GM21447 (cell line): ENCODE measurements around the gene EIF3M.
"Not testable (repeated sequence)": the region's sequence is repeated elsewhere in the genome, so short reads cannot be mapped to it uniquely, and the experiment has no call there.

ENCODE experiments used
- ATAC-seq: cut with Tn5 transposase; IDR thresholded peaks from one replicate; pipeline ENCODE4 v1.9.1; 2021; ENCODE audit not compliant: unreplicated experiment

The EIF3M gene

DNA sequence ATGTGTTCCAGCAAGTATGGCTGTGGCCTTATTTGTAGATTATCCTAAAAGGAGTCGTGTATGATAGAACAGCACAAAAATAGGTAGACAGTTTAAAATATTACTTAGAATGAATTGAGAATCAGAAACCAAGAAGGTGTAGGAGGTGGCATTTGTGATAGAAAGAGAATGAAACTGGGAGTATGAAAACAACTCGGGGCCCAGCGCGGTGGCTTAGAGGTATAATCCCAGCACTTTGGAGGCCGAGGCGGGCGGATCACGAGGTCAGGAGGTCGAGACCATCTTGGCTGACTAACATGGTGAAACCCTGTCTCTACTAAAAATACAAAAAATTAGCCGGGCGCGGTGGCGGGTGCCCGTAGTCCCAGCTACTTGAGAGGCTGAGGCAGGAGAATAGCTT lies 12.5 kb downstream of the EIF3M start:
- ATAC-seq = not testable (repeated sequence)

DNA sequence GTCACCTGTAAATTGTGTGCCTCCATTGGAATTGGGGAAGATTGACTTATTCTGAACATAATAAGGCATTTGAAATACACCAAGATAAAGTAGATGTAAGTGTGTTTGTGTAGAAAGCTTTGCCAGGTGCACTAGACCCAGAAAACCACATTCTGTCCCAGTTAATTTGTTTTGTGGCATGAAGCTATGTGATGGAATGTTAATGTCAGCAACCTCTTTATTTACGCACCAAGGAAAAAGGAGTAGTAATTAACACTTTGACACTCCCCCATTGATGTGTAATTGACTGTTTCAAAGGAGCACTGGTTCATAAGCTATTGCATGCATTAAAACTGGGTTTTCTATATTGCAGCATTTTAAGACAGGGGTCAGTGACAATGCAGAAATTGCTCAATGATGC lies 14.3 kb downstream of the EIF3M start:
- ATAC-seq = no peak

- no peak for ATAC-seq
Observed at GRCh38 chr11:32602657-32603415, 19.2 kb downstream of the EIF3M start.

DNA sequence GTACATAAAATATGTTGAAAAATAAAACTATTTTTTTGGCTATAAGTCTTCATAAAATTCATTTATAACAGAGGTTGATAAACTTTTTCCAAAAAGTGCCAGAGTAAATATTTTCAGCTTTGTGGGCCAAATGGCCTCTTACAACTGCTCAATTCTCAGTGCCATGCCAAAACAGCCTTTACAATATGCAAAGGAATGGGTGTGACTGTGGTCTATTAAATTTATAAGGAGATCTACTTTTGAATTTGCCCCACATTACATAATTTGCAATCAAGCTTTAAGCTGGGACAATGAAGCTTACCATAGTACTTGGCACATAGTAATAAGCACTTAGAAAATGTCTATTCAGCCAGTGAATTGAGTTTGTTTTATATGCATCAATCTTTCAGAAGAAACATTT lies 22.6 kb downstream of the EIF3M start:
- no peak for ATAC-seq

DNA sequence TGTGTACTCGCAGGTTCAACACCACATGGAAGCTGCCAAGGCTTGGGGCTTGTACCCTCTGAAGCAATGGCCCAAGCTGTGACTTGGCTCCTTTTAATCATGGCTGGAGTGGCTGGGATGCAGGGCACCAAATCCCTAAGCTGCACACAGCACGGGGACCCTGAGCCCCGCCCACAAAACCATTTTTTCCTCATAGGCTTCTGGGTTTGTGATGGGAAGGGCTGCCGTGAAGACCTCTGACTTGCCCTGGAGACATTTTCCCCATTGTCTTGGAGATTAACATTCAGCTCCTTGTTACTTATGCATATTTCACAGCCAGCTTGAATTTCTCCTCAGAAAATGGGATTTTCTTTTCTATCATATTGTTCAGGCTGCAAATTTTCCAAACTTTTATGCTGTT lies 25.2 kb downstream of the EIF3M start:
- ATAC-seq = not testable (repeated sequence)

DNA sequence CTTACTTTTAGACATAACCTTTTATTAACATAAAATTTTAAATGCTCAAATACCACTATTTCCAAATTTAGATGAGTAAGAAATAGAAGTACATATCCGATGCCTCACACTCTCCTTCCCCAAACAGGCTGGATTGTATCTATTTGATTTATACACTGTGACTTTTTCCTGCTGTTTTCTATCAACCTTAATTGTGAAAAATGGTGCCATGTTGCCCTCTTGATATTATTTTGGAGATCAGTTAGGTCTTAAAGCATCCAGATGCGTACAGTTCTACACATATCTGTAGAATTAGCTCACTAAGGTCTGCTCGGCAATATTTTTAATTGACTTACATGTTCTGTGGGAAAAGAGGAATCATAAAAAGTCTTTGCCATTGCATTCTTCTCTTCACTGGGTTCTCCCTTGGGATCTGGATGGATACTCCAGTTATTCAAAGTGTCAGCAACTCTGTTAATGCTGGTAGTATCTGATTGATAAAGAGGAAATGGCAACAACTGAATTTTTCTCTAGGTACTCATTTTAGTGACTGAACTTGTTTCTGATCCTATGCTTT lies 27.2 kb downstream of the EIF3M start:
- no peak for ATAC-seq

GRCh38 chr11:32613500-32614151 lies 30.0 kb downstream of the EIF3M start:
- ATAC-seq = no peak

DNA sequence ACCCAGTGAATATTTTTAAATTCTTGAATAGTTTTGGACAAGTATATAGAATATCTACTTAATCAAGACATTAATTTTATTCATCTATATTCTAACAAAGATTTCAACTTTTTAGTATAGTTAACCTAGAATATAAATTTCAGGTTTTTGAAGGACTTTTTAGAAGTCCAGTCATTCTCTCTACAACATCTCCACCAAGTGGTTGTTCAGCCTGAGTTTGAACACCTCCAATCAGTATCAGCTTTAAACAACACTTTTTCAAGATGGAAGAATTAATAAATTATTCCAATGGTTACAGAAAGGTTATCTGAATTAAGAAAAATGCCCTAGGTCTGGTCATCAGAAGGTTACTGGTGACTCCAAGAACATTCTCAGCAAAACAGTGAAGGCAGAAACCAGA lies 31.8 kb downstream of the EIF3M start:
- ATAC-seq = no peak

DNA sequence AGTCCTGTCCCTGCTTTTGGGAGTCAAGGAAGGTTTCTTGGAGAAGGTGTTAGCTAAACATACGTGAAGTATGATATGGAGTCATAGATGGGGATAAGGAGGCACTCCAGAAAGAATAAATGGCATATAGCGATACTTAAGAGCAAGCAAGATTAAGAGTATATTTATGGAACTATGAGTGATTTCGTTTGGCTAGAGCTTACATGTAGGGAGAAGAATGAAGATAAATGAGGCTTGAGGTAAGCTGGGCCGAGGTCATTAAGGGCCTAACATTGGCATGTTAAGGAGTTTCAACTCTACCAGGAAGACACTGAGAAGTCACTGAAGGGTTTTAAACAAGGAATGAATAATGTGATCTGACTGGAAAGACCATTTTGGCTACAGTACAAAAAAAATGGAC lies 33.3 kb downstream of the EIF3M start:
- ATAC-seq = no peak

DNA sequence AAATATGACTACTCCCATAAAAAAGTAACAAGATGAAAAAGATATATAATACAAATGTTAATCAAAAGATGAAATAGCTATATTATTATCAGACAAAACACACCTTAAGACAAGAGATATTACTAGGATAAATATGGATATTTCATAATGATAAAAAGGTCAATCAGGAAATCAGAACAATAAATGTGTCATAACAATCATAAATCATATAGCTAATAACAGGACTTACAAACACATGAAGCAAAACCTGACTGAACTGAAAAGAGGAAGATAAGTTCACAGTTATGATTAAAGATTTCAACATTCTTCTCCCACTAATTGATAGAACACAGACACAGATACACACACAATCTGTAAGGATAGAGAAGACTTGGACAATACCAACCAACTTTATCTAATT lies 47.2 kb downstream of the EIF3M start:
- no peak for ATAC-seq

GRCh38 chr11:32635819-32636218 lies 52.2 kb downstream of the EIF3M start:
- ATAC-seq = no peak

DNA sequence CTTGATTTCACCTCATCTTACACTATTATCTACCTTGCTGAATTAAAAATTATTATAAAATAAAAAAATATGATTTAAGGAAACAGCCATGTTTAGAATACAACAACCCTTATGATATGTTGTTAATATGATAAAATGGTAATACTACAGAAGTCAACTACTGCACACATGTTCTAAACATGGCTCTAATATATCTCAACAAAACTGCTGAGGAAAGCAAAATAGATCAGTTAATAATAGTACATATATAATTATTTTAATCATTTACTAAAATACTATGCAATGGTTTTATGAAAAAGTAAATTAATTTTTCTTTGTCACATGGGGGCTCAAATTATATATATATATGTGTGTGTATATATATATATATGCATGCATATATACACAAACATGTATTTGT lies 57.7 kb downstream of the EIF3M start:
- no peak for ATAC-seq

- ATAC-seq = no peak
Observed at GRCh38 chr11:32643526-32643925, 59.9 kb downstream of the EIF3M start.
